Amniotic stem cell (primary cell): ENCODE data around the gene REL.

Experiments used
- DNase-seq: peaks from one replicate; lab custom pipeline; 2025; lab: John Stamatoyannopoulos, UW

REL gene

DNA sequence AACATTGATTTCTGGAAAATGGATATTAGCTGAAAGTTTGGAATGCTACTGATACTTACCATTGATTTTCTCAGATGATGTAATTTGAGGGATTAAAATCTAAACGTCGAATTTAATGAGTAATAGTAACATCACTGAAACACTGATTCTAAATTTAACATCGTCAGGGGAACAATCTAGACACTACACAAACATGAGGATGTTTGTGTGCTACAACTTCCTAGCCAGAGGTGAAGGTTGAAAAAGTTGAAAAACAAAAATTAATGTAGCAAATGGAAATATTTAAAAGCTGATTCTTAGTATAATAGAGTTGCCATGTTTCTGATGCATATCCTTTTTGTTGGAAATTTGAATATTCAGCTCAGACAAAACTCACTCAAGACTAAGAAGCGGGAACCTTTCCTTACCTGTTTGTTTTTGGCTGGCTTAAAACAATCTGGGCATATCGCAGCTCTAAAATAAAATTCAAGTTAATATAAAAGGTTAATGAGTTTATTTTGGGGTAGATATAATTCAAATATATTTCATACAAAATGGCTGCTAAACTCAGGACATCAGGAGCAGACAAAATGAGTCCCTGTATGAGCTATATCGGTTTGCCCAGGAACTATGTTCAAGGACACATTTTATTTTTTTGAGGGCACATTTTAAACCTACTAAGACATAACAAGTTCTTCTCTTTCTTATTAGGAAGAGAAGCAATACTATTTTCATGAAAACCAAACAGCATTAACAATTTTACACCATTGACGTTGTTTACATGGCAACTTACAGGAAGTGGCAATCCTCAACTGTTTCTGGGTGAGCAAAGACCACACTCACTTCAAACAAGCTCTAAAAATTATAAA is 83.5 kb downstream of the REL start:
- no peak for DNase-seq

DNA sequence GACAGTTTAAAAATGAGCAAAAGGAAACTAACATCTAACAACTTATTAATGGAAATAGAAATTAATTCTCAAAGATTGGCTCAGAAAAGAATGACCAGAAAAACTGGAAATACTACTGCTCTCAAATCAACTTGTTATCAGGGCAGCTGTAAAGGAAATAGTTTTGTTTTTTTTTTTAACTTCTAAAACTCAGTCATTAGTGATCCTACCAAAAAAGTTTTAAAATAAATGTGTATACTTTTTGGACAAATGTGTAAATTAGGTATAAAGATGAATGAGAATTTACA is 84.1 kb downstream of the REL start:
- DNase-seq = no peak

DNA sequence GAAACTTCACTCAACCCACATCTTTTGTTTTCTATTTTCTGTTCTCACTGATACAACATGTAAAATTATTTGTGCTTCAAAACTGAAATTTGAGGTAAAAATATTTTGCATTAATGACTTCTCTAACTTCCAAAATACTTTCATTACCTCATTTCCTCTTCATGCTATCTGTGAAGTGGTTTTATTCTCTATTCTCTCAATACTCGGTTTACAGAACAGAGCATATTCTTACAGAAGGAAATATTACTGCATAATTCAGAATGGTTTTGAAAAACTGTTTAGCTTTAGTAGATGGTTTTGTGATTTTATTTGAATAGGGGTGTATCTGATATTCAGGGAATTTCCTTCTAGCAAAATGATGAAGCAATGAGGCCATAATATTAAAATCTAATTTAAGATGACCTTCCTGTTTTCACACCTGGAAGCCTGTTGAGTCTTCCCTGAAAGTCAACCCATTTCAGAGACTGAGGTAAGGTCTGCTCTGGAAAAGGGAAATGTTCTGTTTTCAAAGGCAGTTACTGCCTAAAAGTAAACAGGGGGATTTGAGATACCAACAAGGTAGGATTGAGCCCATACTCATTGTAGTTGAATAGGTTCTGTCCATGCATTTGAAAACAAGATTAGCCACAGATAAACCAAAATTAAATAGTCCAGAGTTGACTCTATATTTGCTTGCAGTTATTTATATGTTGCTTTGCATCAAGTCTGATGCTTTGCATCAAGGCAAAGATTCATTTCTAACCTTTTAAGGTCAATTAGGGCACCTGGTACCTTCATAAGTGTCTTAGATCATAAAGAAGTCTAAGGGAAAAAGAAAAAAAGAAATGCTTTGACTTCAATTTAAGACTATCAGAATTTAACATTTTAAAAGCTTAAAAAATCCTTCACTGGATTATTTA is 85.4 kb downstream of the REL start:
- no peak for DNase-seq

DNA sequence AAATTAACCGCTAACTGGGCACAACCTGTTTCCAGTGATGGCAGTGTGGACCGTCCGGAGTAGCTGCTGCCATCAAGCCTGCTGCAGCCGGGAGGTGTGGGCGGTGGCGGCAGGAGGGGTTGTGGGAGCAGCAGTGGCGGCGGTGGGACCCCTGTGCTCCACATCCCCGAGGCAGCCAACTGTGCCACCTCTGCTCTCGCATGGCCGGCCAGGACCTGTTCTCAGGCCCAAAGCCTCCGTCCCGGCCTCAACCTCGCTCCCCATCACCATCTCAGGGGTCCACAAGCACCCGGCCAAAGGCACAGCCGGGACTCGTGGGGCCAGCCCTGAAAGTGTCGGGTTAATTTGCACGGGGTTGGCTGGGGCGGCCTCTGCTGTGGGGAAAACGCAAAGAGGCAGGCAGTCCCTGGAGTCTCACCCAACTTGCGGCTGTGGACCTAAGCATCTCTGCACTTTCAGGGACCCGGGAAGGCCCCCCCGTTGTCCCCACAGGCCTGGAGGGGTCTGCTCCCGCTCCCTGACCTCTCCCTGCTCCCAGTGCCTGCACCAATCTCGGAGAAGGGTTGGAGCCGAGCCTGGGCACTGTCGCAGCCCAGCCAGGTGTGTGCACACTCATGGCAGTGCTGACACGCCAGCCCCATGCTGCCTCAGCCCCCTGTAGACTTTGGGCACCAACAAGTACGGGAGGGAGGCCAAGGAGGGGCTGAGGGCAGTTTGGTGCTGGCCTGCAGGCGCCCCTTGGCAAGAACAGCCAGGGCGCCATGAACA is 91.7 kb downstream of the REL start:
- no peak for DNase-seq

DNA sequence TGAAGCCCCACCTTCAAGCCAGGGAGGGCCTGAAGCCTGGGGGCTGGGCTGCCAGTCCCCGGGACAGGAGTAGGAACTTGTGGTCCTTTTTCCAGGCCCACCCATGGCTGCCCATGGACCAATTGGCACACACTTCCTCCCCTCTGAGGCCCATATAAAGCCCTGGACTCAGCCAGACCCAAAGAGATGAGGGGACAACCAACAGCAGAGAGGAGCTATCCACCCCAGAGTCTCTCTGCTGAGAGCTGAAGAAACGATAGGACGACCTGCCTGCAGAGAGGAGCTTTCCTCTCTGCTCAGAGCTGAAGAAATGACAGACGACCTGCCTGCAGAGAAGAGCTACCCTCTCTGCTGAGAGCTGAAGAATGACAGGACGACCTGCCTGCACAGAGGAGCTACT is 92.3 kb downstream of the REL start:
- no peak for DNase-seq

DNA sequence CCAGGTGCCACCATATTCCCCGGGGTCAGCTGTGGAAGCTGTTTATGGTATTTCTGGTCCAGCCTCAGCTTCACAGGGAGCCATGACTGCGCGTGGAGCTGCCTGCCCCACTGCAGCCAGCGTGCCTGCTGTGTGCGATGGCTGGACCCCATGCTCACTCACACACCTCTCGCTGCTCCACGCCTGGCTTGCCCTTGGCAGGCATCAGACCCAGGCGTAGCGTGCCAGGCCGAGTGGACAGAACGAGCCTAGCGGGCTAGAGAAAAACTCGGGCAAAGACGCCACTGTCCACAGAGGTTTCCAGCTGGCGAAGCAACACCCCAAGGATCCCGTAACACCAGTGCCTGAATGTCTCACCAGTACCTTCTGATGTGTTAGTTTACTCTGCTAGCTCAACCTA is 93.3 kb downstream of the REL start:
- DNase-seq = no peak
